ENCODE measurements around the gene PAX2.

Gene PAX2

DNA sequence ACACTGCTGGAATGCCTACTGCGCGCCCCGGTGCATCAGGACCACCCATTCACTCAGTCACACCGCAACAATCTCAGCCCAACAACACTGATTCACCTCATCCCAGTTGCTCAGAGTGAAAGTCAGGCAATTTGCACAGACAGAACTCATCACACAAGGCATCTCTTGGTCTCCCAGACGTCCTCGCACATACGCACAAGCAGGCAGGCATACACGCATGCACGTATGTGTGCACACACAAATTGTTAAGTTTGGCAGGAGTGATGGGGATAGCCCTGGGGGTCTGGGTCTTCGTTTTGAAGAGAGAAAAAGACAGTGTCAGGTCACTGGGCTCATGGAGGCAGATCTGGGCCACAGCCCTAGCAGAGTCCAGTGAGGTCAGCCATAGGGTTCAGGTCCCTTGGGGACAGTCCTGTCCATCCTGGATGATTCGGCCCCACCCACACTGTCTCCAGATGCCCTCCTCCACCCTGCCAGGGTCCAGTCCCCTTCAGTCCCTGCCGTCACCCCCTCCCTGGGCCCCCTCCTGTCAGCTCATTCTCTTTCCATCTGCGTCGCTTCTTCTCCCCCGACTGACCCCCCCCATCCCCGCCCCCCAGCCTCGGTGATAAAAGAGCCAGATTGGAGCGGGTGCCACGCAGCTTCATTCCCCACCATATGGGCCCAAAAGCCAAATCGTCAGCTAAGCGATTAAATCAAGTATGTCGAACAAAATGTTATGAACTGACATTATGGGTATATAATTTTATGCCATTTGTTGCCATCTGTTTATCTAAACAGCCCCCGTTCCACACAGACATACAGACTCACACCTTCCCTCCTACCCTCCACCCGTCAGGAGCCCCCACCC is 118.9 kb downstream of the PAX2 start:
- DNase-seq = no peak

DNA sequence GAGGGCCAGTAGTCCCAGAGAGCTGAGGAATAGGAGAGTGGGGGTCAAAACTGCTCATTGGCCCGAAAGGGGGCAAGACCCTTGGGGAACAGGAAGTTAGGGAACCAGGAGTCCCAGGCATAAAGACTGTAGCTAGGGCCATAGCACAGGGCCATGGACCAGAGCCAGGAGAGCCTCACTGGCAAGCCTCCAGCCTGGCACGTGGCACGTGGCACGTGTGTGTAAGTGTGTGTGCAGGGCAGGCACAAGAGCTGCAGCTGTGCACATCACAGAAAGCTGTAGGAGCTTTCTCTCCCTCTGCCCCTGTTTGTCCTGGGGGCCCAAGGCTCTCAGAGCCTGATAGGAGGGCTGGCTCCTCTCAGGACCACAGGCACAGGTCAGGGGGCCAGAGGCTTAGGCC is 119.6 kb downstream of the PAX2 start:
- no peak for DNase-seq

DNA sequence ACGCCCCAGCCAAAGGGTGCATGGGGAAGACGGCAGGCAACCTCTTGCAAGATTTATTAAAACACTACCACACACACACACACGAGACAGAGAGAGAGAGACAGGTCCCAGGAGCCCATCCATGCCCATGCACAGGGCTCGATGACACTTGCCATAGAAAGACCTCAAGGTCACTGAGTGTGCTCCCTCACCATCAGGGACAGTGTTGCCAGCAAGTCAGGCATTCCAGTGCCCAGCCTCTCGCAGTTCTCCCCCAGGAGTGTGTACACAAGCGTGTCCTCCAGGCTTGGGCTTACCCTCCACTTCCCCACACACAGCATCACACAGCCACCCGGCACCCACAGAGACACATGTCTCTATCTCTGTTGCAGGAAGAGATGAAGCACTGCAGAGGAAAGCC is 120.6 kb downstream of the PAX2 start:
- DNase-seq = no peak

DNA sequence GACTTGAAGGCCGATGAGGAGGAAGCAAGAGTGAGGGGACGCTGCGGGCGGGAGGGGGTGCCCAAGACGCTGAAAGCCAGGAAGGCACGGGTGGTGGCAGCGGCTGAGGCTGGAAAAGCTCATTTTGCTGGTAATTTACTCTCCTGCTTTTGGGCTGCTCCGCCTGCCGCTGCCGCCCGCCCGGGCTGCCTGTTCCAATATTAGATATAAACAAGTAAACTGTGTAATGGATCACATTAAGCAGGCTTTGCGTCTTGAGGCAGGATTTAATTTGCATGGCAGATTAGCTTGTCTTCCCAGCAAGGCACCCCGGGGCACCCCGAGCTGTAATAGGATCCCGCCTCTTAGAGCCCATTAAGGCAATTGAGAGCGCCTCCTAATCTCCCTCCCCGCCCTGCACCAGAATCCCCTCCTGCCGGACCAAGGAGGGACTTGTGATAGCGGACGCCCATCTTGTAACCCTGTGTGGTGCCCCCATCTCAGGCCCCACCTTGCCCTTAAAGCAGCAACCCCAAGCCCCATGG is 121.3 kb downstream of the PAX2 start:
- DNase-seq = no peak

DNA sequence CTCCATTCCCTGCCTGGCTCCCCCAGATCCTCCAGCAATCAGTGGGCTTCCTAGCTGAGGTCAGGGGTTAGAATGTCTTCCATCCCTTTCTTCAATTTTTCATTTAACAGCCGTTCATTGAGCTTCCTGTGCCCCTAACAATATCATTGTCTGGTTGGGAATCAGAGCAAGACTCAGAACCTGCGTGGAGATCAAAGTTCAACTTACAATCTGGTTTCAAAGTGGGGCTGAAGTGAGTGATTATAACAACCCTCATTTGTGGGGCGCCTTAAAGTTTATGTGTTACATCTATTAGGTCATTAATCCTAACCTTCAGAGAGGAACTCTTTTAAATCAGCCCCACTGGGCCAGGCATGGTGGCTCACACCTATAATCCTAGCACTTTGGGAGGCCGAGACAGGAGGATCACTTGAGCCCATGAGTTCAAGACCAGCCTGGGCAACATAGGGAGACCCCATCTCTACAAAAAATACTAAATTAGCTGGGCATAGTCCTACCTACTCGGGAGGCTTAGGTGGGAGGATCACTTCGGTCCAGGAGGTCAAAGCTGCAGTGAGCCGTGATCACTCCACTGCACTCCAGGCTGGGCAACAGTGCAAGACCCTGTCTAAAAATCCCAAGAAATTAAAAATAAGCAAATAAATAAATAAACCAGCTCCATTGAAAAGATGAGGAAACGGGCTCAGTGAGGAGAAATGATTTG is 122.0 kb downstream of the PAX2 start:
- DNase-seq = no peak

DNA sequence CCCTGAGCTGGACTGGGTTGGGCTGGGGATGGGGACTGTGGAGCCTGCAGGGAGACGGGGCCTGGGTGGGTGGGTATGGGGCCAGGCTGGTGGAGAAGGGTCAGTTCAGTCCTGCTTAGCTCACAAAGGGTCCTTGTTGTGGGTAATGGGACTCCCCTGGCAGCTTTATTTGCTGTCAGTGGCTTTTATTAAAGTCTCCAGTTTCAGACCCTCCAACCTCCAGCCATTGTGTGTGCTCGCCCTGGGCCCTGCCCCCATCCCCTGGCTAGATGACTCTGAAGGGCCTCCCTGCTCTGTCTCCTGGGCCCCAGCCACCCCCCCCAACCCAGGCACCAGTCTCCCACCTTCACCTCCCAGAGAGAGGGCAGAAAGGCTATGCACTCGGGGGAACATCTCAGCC is 123.0 kb downstream of the PAX2 start:
- no peak for DNase-seq

DNA sequence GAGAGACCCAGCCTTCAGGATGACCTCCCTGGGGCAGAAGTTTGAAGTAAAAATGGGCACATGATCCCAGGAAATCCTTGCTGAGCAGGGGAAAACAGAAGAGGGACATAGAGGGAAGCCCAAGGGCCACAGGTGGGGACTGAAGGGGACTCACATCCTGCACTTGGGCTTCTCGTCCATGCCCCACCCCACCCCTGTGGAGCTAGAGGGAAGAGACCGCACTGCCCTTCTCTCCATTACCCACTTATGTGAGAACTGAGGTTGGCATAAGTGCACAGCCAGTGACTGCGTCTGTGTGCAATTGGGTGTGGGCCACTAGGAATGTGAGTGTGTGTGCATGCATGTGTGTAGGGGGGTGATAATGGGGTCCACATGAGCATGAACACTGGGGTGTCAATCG is 124.0 kb downstream of the PAX2 start:
- no peak for DNase-seq

DNA sequence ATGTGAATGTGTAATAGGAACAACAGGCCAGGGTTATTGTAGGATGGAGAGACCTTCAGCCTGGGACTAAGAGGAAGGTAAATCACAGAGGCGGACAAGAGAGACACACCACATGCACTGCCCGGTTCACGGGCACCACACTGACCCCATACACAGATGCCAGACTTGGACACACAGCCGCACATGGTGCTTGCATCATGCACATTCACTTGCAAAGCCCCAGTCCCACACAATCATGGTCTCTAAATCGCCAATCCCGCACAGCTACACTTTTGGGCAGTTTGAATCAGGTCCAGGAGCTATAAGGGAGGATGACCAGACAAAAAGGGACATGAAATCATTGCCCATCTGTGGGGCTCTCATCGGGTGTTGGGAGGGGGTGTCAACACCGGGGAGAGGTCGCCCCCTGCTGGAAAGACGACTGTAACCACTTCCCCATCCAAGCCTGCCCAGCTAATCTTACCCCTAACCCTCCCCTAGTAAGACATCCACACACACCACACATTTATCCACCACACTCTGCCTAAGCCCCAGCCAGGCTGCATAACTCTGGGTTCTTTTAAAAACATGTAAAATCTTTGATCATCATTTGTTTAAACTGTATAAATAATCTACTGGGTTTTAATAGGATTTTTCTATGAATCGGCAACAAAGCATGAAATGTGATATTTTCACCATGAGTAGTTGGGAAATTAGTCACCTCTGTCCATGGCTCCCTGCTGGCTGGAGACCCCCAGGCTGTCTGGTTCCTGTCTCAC is 126.8 kb downstream of the PAX2 start:
- DNase-seq = peak; percentile 52

DNA sequence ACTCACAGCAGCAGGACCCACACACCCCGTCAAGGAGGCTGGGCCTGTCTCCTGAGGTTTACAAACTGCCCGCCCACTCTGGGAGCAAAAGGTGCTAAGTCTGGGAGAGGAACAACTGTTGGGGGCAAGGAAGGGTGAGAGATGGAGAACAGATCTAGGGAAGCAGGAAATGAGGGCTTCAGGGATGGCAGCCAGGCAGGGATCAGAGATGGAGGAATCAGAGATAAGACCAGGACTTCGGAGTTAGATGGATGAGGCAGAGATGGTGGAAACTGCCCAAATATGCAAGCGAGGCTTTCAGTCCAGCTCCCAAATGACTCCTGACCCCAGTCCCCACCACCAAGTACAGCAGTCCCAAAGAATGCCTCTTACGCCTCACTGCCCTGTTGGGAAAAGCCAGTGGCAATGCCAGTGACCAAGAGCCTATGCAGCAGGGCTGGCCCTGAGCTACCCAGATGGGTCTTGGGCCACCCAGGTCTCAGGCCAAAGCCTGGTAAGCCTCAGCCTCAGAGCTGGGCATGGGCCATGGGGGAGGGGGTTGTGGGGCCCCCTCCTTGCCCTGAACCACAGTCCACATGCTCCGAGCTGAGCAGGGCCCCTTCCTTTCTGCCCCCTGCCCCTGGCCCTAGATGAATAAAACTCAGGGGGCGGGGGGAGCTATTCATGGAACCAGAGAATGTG is 127.9 kb downstream of the PAX2 start:
- no peak for DNase-seq

DNA sequence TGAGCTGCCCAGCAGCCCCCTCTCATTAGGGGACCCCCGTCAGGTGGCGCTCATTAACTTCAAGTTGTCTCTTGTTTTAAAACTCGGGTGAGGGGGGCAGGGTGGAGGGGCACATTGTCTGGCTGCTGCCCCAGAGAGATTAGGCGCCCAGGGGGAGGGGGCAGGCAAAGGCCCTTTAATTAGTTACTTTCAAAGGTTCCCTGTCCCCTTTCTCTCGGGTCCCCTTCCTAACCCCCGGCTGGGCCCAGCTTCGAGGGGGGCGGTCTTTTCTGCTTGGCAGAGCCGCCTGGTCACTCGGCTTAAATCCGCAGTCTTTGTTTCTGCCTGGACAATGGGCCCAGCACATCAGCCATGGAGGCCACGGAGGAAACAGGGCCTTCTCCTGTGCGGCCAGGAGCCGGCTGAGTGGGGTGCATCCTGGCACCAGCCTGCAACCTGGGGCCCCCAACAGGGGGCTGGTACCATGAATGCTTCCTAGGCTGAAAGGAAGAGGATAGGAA is 128.5 kb downstream of the PAX2 start:
- DNase-seq = no peak

DNA sequence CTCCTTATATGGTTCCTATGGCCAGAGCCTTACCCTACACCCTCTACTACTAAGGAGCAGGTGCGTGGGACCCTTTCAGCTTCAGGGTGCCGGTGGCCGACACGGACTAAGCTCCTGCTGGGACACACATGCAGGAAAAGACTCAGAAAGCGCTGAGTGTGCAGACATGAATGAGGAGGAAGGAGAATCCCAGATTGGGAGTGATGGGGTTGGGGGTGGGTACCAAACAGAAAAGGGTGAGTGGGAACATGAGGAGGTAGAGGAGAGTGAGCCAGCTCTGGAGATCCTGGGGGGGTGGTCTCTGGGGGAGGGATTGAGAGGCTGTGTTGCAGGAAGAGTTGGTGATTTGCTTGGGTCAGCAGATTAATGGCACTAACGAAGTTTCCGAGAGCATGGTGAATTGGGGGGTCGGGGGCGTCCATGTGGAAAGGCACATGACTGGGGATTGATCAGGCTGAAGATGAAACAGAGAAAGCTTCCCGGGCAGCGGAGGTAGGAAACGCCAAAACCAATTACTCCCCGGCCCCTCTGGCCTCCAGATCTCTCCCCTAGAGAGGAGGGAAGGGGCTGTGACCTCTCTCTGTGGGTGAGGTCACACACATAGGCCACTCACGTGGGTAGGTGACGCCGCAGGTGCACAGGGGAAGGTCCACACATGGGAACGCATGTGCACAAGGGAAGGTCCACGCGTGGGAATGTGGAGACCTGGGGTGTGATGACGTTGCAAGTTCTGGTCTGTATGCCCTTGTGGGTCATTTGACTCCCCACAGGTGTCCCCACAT is 129.5 kb downstream of the PAX2 start:
- DNase-seq = no peak

DNA sequence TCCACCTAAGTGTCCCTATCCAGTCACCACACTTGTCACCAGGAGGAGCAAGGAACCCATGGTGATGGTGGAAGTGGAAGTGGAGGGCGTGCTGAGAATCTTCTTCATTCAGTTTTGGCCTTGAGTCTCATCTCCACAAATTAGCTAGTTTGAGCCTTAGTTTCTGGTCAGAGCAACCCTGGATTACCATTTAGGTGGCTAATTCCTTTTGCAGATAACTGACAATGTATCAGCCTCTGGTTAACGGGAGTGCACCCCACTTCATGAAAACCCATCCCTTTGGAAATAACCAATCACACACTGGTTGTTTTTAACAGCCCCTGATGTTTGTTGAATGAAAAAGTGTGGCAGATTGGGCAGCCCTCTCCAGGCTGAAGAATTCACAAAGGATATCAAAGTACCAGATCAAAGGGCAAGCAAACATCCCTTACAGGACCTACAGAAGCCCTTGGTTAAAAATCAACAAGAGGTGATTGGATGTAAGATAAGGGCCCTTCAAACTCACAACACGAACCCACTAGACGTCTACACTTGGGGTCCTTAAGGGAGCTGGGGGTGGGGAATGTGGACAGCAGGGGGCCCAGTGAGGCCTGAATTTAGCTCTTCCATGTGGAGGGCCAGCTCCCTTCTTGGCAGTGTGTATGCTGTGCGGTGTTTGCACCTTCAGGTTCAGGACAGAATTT is 130.2 kb downstream of the PAX2 start:
- no peak for DNase-seq

DNA sequence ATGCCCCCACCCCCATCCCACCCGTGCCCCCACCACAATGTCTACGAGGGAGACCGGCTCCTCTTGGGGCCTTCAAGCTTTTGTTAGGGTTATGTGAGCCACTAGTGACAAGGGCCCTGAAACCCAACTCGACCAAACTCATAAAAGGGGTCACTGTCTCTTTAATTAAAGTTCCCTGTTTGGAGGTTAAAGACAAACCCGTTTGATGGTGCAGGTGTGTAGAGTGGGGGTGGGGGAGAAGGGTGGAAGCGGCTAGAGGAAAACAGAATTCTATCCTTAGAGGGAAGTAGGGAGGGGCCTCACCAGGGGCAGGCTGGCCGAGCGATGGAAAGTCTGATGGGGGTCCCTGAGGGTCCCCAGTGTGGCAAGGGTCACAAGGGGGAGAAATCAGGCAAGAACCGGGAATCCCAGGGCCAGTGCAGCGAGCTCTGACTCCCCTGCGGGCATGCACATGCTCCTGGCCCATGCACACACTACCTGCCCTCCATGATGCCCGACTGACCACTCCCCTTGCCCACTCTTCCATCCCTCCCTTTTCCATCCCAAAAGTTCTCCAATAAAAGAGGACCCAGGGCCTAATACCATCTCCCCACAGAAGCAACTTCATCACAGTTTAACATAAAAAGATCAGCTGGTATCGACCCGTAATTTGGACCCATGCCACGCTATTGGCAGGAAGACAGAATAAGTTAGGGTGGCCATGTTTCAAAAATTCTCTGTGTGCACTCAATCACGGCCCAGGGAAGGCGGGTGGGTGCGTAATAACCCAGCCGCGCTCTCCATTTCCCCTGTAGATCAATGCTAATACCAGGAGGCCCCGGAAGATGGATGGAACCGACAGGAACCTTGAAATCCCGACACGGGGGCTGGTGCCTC is 131.4 kb downstream of the PAX2 start:
- DNase-seq = no peak

DNA sequence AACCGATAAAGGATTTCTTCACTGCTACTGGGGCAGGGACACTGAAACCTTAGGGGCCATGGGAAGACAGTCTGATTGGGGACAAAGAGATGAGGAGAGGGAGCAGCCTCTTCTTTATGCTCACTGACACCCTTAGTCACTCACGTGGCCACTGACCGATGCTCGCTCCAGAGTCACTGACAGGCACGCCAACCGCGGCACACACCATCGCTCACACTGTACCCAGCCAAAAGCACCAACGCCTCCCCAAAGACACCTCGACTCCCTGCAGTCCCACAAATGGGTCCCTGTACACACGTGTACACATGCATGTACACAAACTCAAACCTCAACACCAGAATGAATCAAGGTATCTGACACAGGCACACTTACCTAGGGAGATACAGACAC is 132.1 kb downstream of the PAX2 start:
- DNase-seq = no peak

DNA sequence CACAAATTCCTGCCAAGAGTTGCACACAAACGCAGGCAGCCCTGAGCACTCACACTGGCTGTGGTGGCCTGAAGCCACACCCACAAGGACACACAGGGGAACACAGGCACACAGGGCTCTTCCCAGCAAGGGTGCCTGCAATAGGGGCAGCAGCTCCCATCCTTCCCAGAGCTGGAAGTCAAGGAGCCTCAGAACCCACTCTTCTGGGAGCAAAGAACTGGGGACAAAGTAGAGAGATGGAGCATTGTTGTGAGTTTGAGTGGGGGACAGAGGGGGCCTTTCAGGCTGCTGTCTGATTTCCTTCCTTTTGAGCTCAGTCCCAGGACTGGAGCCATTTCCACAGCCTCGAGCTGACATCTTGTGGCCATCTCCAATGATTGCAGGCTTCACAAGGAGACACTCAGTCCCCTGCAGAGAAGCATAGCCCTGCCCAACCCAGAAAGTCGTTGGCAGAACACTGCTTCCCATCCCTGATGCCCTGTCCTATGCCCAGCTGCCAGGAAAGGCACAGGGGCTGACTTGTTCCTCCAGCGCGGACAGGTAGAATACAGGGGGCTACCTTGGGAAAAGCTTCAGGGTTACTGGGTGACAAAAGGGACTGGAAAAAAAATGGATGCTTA is 133.0 kb downstream of the PAX2 start:
- DNase-seq = no peak

All from activated T-cell treated with anti-CD3 and anti-CD28 coated beads, Interleukin-2, amount 50 U/mL, for 1 hour (primary cell).